Caco-2 (cell line): ENCODE results near the gene LTBP1. TPM values are rescaled to one million over a fixed set of nuclear protein-coding genes. Genes with fewer than 3 reads are reported as not detected.

ENCODE experiments used
- BruUV-seq: library from RNA; stranded (reverse); fragments of 400-500 nt; replicated peaks from 2 replicates; lab custom pipeline; 2021; lab: Mats Ljungman, UMichigan
- CTCF ChIA-PET: fragments of 300-600 bp; sonication (Branson Sonifier 250); formaldehyde crosslinking; loops from one replicate; lab custom pipeline; 2022; ENCODE audit warnings: antibody characterized with exemption; lab: Charles Lee
- POLR2A ChIA-PET: fragments of 300-600 bp; sonication (Branson Sonifier 250); formaldehyde crosslinking; loops from one replicate; lab custom pipeline; 2022; ENCODE audit warnings: antibody characterized with exemption; lab: Charles Lee
- DNase-seq, 2 experiments: peaks; one replicate each; pipeline versions ENCODE4 v3.0.0 to v3.0.0-alpha.2; 2020 to 2022
- H3K27me3 ChIP-seq: replicated peaks from 2 replicates; pipeline ENCODE4 v1.6.0; 2011; ENCODE audit warnings: low read length; ENCODE audit not compliant: control insufficient read depth, insufficient read depth
- H3K36me3 ChIP-seq: 2 replicates; pipeline ENCODE4 v1.5.1; 2011; ENCODE audit warnings: low read length; ENCODE audit not compliant: control insufficient read depth, insufficient read depth
- H3K4me1 ChIP-seq: fragments of 250-450 bp; sonication (Bioruptor Pico); 2 replicates; pipeline ENCODE4 v1.5.1; 2020; ENCODE audit warnings: mild to moderate bottlenecking
- H3K4me3 ChIP-seq: 2 replicates; pipeline ENCODE4 v1.5.1; 2011; ENCODE audit warnings: low read depth, mild to moderate bottlenecking, control low read depth, low read length
- H3K9me3 ChIP-seq: fragments of 250-450 bp; sonication (Bioruptor Pico); 2 replicates; pipeline ENCODE4 v1.5.1; 2020; ENCODE audit warnings: mild to moderate bottlenecking, moderate library complexity
- H3K27ac Mint-ChIP-seq: one replicate; pipeline ENCODE4 v1.8.0; 2022; ENCODE audit warnings: mixed read lengths; ENCODE audit not compliant: unreplicated experiment
- H3K27me3 Mint-ChIP-seq: one replicate; pipeline ENCODE4 v1.8.0; 2022; ENCODE audit warnings: mixed read lengths; ENCODE audit not compliant: insufficient read depth, unreplicated experiment
- H3K36me3 Mint-ChIP-seq: one replicate; pipeline ENCODE4 v1.8.0; 2022; ENCODE audit warnings: mild to moderate bottlenecking, mixed read lengths; ENCODE audit not compliant: insufficient read depth, unreplicated experiment
- H3K4me1 Mint-ChIP-seq: one replicate; pipeline ENCODE4 v1.8.0; 2022; ENCODE audit warnings: low read depth, mixed read lengths; ENCODE audit not compliant: unreplicated experiment
- H3K4me3 Mint-ChIP-seq: one replicate; pipeline ENCODE4 v1.8.0; 2022; ENCODE audit warnings: mild to moderate bottlenecking, moderate library complexity, mixed read lengths; ENCODE audit not compliant: unreplicated experiment
- H3K9me3 Mint-ChIP-seq: one replicate; pipeline ENCODE4 v1.8.0; 2022; ENCODE audit warnings: mixed read lengths; ENCODE audit not compliant: unreplicated experiment
- intact Hi-C: fragments of 100-400 bp; cut with micrococcal nuclease; formaldehyde crosslinking; loops from one replicate; pipeline ENCODE4 v1.10.0; 2022; ENCODE audit not compliant: unreplicated experiment
- total RNA-seq: library from RNA; stranded (reverse); gene quantifications from 2 replicates; pipeline ENCODE4 v1.2.3, GENCODE V29; 2022
- TF ChIP-seq, protein P1 (sequence below), 2 experiments: fragments of 200-600 bp in 1 of 2; IDR thresholded peaks; 1 replicate in 1 of 2; 2 replicates in 1 of 2; pipeline versions ENCODE4 v1.5.1 to v1.8.0; 2011 to 2022; ENCODE audit warnings: antibody characterized with exemption in 1 of 2, control low read depth in 1 of 2, inconsistent platforms in 1 of 2, low read depth in 1 of 2, low read length in 1 of 2, mild to moderate bottlenecking in 1 of 2, moderate library complexity in 1 of 2; ENCODE audit not compliant: insufficient read depth in 1 of 2, severe bottlenecking in 1 of 2, unreplicated experiment in 1 of 2

The LTBP1 gene
- total RNA-seq, 1 experiment from 2014 or later, result 64.2 TPM

DNA sequence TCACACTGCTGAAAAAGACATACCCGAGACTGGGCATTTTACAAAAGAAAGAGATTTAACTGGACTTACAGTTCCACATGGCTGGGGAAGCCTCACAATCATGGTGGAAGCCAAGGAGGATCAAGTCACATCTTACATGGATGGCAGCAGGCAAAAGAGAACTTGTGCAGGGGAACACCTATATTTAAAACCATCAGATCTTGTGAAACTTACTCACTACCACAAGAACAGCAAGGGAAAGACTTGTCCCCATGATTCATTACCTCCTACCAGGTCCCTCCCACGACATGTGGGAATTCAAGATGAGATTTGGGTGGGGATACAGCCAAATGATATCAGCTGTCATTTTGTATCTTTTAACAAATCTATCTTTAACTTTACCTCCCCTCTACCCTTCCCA, 278.6 kb downstream of the LTBP1 start:
- H3K4me1 ChIP-seq, result no peaks in the 10 kb centered on the region
- H3K9me3 Mint-ChIP-seq, result peaks cover 11% of the 10 kb centered on the region
- TF ChIP-seq, protein P1, sequence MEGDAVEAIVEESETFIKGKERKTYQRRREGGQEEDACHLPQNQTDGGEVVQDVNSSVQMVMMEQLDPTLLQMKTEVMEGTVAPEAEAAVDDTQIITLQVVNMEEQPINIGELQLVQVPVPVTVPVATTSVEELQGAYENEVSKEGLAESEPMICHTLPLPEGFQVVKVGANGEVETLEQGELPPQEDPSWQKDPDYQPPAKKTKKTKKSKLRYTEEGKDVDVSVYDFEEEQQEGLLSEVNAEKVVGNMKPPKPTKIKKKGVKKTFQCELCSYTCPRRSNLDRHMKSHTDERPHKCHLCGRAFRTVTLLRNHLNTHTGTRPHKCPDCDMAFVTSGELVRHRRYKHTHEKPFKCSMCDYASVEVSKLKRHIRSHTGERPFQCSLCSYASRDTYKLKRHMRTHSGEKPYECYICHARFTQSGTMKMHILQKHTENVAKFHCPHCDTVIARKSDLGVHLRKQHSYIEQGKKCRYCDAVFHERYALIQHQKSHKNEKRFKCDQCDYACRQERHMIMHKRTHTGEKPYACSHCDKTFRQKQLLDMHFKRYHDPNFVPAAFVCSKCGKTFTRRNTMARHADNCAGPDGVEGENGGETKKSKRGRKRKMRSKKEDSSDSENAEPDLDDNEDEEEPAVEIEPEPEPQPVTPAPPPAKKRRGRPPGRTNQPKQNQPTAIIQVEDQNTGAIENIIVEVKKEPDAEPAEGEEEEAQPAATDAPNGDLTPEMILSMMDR (IDR thresholded peaks at IDR 0.05; ENCODE audit: insufficient read depth in 1 of 2, low read depth in 1 of 2, low read length in 1 of 2, severe bottlenecking in 1 of 2, unreplicated experiment in 1 of 2), result no peak
- no peaks in the 10 kb centered on the region for H3K27me3 ChIP-seq
- H3K4me3 Mint-ChIP-seq, result no peak overlapping the region
- intact Hi-C loops, result no loop called here
- no peak overlapping the region for H3K27ac Mint-ChIP-seq
- BruUV-seq, result no TSS peak
- no peak for DNase-seq
- H3K9me3 ChIP-seq, result no peaks in the 10 kb centered on the region
- ChIA-PET CTCF (no interaction called here), POLR2A (no interaction called here)
- H3K27me3 Mint-ChIP-seq, result no peaks in the 10 kb centered on the region
- no peaks in the 10 kb centered on the region for H3K36me3 Mint-ChIP-seq
- no peaks in the 10 kb centered on the region for H3K4me1 Mint-ChIP-seq
- H3K36me3 ChIP-seq, result no peaks in the 10 kb centered on the region
- H3K4me3 ChIP-seq, result no peak overlapping the region

DNA sequence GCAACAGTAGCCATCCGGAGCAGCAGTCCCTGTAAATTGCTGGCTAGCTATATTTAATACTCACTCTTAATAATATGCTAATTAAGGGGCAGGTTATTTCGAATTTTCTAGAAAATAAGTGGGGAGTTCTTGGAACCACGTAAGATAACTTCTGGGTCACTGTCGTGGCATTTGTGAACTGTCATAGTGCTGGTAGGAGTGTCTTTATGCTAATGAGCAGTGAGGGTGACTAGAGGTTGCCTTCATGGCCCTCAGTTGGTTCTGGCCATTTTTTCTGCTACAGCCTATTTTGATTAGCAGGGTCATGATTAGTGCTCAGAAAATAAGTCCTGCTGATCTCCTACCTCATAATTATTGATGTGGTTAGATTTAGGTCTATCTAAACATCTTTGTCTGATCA, 279.8 kb downstream of the LTBP1 start:
- DNase-seq, result no peak
- BruUV-seq, result no TSS peak
- Histone ChIP-seq H3K27me3 (no peaks in the 10 kb centered on the region), H3K36me3 (no peaks in the 10 kb centered on the region), H3K4me1 (no peaks in the 10 kb centered on the region), H3K4me3 (no peak overlapping the region), H3K9me3 (no peaks in the 10 kb centered on the region)
- POLR2A ChIA-PET, result no interaction called here
- CTCF ChIA-PET, result no interaction called here
- Mint-ChIP-seq H3K36me3 (no peaks in the 10 kb centered on the region), H3K4me3 (no peak overlapping the region), H3K27ac (no peak overlapping the region), H3K4me1 (no peaks in the 10 kb centered on the region), H3K9me3 (peaks cover 11% of the 10 kb centered on the region), H3K27me3 (no peaks in the 10 kb centered on the region)
- intact Hi-C loops, result no loop called here
- TF ChIP-seq, protein P1 (IDR thresholded peaks at IDR 0.05; ENCODE audit: insufficient read depth in 1 of 2, low read depth in 1 of 2, low read length in 1 of 2, severe bottlenecking in 1 of 2, unreplicated experiment in 1 of 2), result no peak

DNA sequence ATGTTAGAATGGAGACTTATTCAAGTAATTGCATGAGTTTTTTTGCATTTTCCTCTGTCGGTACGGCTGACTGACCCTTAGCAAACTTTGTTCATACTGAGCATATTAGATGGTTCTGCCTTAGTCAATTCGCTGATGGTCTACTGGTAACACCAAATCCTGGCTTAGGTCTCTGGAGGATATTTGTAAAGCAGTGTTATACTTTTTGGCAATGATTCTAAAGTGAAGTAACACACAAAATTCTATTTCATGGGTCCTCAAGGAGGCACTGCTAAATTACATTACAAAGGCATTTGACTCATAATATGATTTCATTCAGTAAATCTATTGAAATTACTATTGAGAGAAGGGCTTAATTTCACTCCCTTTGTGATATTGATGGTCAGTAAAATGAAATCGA, 282.9 kb downstream of the LTBP1 start:
- no peak overlapping the region for H3K4me3 ChIP-seq
- H3K9me3 Mint-ChIP-seq, result peaks cover 11% of the 10 kb centered on the region
- BruUV-seq, result no TSS peak
- no peaks in the 10 kb centered on the region for H3K9me3 ChIP-seq
- H3K36me3 ChIP-seq, result no peaks in the 10 kb centered on the region
- no peaks in the 10 kb centered on the region for H3K4me1 Mint-ChIP-seq
- ChIA-PET POLR2A (no interaction called here), CTCF (no interaction called here)
- H3K27ac Mint-ChIP-seq, result no peak overlapping the region
- H3K27me3 ChIP-seq, result no peaks in the 10 kb centered on the region
- TF ChIP-seq, protein P1 (IDR thresholded peaks at IDR 0.05; ENCODE audit: insufficient read depth in 1 of 2, low read depth in 1 of 2, low read length in 1 of 2, severe bottlenecking in 1 of 2, unreplicated experiment in 1 of 2), result no peak
- intact Hi-C loops, result no loop called here
- no peaks in the 10 kb centered on the region for H3K4me1 ChIP-seq
- no peak for DNase-seq
- no peaks in the 10 kb centered on the region for H3K27me3 Mint-ChIP-seq
- H3K36me3 Mint-ChIP-seq, result no peaks in the 10 kb centered on the region
- H3K4me3 Mint-ChIP-seq, result no peak overlapping the region
